NCI-H2171 treated with DMSO at 0.1 percent for 48 hours (cell line): Measurements from ENCODE around the gene GREM1.

Experiments used
- DNase-seq: peaks from one replicate; lab custom pipeline; 2025; lab: John Stamatoyannopoulos, UW

GREM1 gene

GRCh38 chr15:32787949-32788348 lies 70.1 kb downstream of the GREM1 start:
- DNase-seq: no peak

GRCh38 chr15:32790352-32790999 lies 72.7 kb downstream of the GREM1 start:
- no peak for DNase-seq

GRCh38 chr15:32792436-32792835 lies 74.6 kb downstream of the GREM1 start:
- DNase-seq: no peak
